Erythroblast (primary cell): Measurements from ENCODE around the gene SMURF1.

Experiments
- GATA1 ChIP-seq: IDR thresholded peaks from 2 replicates; pipeline ENCODE4 v1.6.1; 2011; ENCODE audit warnings: low read depth, mild to moderate bottlenecking, control low read depth, low read length, moderate library complexity
- POLR2A ChIP-seq: IDR thresholded peaks from 2 replicates; pipeline ENCODE4 v1.6.1; 2011; ENCODE audit warnings: mild to moderate bottlenecking, low read length

GRCh38 chr7:98996150-98996552 is 147.8 kb downstream of the SMURF1 start:
- TF ChIP-seq POLR2A = no peak
- TF ChIP-seq GATA1 = no peak
